Measurements from ENCODE around the gene GABBR1.

GABBR1 gene

GRCh38 chr6:29617782-29618554 lies 15.0 kb downstream of the GABBR1 start:
- DNase-seq = no peak

- no peak for DNase-seq
Measured at GRCh38 chr6:29611426-29611825, 21.6 kb downstream of the GABBR1 start.

DNA sequence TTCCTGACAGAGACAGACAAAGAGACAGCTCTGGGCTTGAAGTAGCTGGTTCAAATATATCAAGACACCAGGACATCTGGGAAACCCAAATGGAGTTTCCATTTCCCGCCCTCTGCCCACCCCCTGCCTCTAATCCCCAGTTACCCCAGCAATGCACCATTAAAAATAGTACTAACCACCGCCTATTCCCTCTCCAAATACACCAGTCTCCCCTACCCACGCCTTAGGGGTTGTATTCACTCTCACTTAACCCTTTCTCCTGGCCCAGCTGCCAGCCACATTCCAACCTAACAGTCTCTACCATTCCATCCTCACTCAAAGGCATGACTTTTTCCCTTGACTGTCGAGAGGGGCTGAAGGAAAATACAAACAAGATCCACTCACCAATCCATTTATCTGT lies 22.4 kb downstream of the GABBR1 start:
- DNase-seq = no peak

- DNase-seq = no peak
Measured at GRCh38 chr6:29608131-29608530, 24.9 kb downstream of the GABBR1 start.

DNA sequence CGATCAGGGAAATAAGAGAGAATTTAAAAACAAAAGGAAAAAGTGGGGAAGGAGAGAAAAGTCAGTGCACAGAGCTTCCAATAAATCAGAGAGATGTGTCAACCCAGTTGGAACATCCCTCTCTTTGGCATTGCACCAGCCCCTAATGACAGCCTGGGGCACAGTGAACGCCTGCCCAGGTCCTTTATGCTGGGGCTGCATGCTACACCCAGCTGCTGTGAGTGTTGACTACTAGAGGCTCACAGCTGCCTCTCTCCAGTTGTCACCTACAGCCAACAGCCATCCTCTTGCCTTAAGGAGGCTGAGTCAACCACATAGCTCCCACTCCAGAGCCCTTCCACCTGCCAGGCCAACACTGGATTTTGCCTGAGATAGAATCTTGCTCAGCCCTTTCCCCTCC lies 29.1 kb downstream of the GABBR1 start:
- no peak for DNase-seq

- no peak for DNase-seq
Measured at GRCh38 chr6:29603456-29603855, 29.5 kb downstream of the GABBR1 start.

GRCh38 chr6:29602564-29603361 lies 30.2 kb downstream of the GABBR1 start:
- DNase-seq = no peak

DNA sequence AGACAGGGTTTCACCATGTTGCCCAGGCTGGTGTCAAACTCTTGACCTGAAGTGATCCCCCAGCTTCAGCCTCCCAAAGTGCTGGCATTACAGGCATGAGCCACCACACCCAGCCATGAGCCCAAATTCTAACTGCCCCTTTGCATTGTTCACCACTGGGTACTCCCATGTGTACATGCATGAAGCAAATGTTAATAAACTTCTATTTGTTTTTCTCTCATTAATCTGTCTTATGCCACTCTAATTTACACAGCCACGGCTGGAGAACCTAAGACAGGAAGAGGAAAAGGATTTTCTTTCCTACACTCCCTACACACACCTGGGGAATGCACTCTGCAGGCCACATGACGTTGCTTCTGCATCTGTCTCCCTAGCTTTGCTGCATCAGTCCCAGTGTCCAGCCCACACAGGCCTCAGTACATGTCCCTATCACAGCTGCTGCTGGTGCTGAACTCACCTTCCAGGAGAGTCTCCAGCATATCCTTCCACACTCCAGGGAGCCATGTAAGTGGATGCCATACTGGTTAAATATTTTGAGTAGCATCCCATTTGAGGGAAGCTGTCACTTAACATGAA lies 34.7 kb downstream of the GABBR1 start:
- DNase-seq = no peak

GRCh38 chr6:29597184-29597583 lies 35.8 kb downstream of the GABBR1 start:
- no peak for DNase-seq

- DNase-seq = no peak
Measured at GRCh38 chr6:29596381-29596900, 36.5 kb downstream of the GABBR1 start.

GRCh38 chr6:29593199-29593855 lies 39.7 kb downstream of the GABBR1 start:
- DNase-seq = no peak

DNA sequence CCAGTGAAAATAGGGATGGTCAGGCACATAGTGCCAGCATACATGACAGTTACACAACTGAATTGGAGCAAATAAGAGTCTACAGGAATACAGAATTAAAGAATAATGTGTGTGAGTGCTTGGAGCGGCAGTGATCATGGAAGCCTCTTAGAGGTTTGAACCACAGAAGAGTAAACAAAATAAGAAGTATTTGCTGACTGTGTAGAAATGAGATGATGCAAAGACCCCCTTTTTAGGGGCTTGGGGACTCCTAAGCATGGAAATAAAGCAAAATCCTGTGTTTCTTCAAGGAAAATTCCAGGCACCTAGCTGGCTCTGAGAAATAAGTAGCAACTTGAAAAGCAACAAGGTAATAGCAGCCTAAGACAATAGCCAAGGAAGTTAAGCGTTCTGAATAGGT lies 41.3 kb downstream of the GABBR1 start:
- DNase-seq = no peak

DNA sequence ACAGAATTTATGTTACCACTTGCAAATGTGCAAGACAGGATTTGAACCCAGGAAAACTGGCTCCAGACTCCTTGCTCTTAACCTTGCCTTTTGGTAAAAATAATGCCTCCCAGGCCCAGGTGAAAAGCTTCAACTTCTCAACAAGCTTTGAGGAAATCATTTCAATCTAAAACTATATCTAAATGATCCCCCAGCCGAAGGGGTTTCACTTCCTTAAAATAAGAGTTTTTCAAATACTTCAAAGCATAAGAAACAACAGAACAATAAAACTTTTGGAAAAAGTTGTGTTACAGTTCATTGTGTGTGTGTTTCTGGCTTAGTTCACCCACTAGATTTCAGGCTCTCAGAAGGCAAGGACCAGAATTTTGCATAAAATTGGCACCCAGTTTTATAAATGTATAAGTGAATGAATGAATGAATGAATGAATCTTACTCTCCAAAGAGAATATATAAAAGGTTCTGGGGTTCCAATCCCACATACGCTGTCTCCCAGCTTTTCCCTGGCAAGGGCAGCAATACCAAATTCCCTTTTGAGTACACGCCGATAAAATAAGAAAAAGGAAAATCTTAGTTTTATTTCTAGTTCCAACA lies 42.7 kb downstream of the GABBR1 start:
- no peak for DNase-seq

GRCh38 chr6:29589423-29590048 lies 43.4 kb downstream of the GABBR1 start:
- peak; percentile 5 for DNase-seq

DNA sequence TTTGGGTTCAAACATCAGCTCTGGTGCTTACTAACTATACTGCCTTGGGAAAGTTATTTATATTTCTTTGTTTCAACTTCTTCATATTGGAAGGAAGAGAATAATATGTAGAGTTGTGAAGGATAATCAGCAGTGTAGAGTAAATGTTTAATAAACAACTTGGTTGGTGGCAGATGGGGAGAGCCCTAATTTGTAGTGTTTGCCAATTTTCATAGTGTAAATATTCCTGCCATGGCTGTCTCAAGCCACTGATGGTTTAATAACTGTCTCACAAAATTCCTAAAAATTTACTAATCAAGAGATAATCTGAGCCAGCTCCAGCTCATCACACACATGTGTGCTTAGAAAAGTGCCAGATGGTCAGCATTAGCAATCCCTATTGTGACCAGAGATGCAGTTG lies 48.2 kb downstream of the GABBR1 start, which contains the start of gene OR2H2:
OR2H2 (plus strand) TSS at position 301 of the 400 bp plus-strand sequence. CDS start 2,824 bp downstream, outside the sequence.
- no peak for DNase-seq

DNA sequence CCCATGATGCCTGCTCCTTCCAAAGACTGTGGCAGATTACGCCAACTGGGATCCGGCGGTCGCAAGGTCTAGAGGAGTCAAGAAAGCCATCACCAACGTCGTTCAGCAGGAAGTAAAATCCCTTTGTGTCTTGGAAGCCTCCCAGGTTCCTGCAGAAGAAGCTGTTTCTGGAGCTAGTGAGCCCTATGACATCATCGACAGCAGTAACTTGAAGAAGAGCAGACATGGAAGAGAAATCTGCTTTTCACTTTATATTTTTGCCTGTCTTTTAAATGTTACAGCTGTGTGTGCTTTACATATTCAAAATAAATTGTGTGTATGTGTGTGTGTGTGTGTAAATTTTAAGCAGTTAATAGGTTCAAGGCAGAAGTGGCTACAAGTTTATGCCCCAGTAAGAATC lies 55.4 kb downstream of the GABBR1 start:
- no peak for DNase-seq

DNA sequence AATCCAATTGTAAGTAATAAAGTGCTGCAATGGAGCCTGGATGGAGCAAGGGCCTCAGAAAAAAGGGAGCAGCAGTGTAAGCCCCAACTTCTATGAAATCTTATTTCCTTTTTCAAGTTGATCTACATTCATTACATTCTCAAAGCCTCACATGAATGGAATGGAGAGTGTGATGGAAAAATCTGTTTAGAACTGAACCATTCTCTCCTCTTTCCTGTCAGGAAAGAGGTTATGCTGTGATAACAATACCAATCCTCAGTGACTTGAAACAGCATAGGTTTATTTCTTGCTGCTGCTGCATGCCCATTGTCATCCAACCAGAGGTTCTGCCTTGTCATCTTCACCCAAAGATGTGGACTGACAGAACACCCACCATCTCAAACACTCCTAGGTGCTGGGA lies 56.9 kb downstream of the GABBR1 start:
- no peak for DNase-seq

- no peak for DNase-seq
Measured at GRCh38 chr6:29567991-29568390, 65.0 kb downstream of the GABBR1 start.

GRCh38 chr6:29567541-29567940 lies 65.4 kb downstream of the GABBR1 start:
- DNase-seq = no peak

DNA sequence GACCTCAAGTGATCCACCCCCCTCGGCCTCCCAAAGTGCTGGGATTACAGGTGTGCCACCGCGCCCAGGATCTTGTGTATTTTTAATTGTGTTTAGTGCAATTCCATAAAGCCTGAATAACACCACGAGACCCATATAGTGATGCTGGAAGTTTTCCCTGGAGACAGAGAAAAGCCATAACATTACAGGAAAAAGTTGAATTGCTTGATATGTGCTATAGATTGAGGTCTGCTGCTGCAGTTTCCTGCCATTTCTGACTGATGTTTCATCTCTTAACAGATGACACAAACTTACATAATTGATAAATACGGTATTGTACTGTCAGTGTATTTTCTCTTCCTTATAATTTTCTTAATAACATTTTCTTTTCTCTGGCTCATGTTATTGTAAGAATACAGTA lies 66.1 kb downstream of the GABBR1 start:
- no peak for DNase-seq

- no peak for DNase-seq
Measured at GRCh38 chr6:29564875-29565274, 68.1 kb downstream of the GABBR1 start.

DNA sequence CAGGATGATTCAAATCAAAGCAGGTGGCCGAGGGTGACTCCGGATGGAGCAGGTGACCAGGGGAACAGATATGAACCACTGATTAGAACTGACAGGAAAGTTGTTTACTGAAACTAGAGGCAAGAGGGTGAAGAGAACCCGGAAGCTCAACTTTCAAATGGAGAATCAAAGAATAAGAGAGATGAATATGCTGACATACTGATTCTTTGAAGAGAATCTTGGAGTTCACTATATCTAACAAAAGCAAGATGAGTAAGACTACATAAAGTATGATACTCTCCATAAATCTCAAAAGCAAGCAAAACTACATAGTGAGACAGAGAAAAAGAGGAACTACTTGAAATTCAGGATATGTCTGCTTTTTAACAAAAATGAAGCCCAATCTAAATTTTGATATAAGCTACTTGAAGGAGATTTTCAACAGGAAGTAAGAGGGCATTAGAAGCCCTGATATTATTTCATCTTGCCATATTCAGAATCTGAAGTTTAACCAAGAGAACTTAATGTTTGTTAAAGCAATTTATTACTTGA lies 69.5 kb downstream of the GABBR1 start:
- DNase-seq = no peak
